H9 (cell line): Measurements from ENCODE around the gene GHR. TPM values are rescaled to one million over a fixed set of nuclear protein-coding genes. Genes with fewer than 3 reads are reported as not detected.

Experiments
- DNase-seq: peaks from one replicate; pipeline ENCODE4 v3.0.0-alpha.2; 2017
- H2AFZ ChIP-seq: one replicate; pipeline ENCODE4 v1.6.1; 2013; ENCODE audit warnings: mild to moderate bottlenecking, low read length, control low read depth, moderate library complexity
- H2AK5ac ChIP-seq: 2 replicates; pipeline ENCODE4 v1.6.1; 2013; ENCODE audit warnings: low read length, control low read depth, mixed read lengths; ENCODE audit not compliant: insufficient read length
- H2BK120ac ChIP-seq: one replicate; pipeline ENCODE4 v1.6.1; 2013; ENCODE audit warnings: low read depth, mild to moderate bottlenecking, low read length, control low read depth, inconsistent platforms; ENCODE audit not compliant: poor library complexity, severe bottlenecking
- H2BK12ac ChIP-seq: 2 replicates; pipeline ENCODE4 v1.6.1; 2013; ENCODE audit warnings: low read length, control low read depth, mixed read lengths, low read depth; ENCODE audit not compliant: insufficient read length
- H2BK15ac ChIP-seq: 2 replicates; pipeline ENCODE4 v1.6.1; 2013; ENCODE audit warnings: low read depth, low read length, control low read depth
- H2BK20ac ChIP-seq: one replicate; pipeline ENCODE4 v1.6.1; 2013; ENCODE audit warnings: low read depth, mild to moderate bottlenecking, low read length, control low read depth, inconsistent platforms; ENCODE audit not compliant: poor library complexity, severe bottlenecking
- H2BK5ac ChIP-seq: 2 replicates; pipeline ENCODE4 v1.6.1; 2013; ENCODE audit warnings: low read length, control low read depth, mixed read lengths; ENCODE audit not compliant: insufficient read length
- H3K14ac ChIP-seq: 2 replicates; pipeline ENCODE4 v1.6.1; 2013; ENCODE audit warnings: low read length, control low read depth; ENCODE audit not compliant: insufficient read depth
- H3K18ac ChIP-seq: 2 replicates; pipeline ENCODE4 v1.6.1; 2013; ENCODE audit warnings: low read depth, mild to moderate bottlenecking, mixed read lengths, low read length, control low read depth; ENCODE audit not compliant: insufficient read length
- H3K23ac ChIP-seq: 2 replicates; pipeline ENCODE4 v1.6.1; 2013; ENCODE audit warnings: low read length, control low read depth, mixed read lengths, low read depth; ENCODE audit not compliant: insufficient read length
- H3K23me2 ChIP-seq: 2 replicates; pipeline ENCODE4 v1.6.1; 2013; ENCODE audit warnings: low read depth, mild to moderate bottlenecking, mixed read lengths, low read length, control low read depth; ENCODE audit not compliant: insufficient read length, poor library complexity, severe bottlenecking
- H3K27ac ChIP-seq: 2 replicates; pipeline ENCODE4 v1.5.1; 2013; ENCODE audit warnings: low read length, control low read depth, mixed read lengths, low read depth; ENCODE audit not compliant: insufficient read length
- H3K27me3 ChIP-seq: 2 replicates; pipeline ENCODE4 v1.6.1; 2013; ENCODE audit warnings: low read length, control low read depth, inconsistent platforms; ENCODE audit not compliant: insufficient read depth
- H3K4ac ChIP-seq: 2 replicates; pipeline ENCODE4 v1.6.1; 2013; ENCODE audit warnings: low read depth, mild to moderate bottlenecking, control low read depth, inconsistent platforms, low read length, moderate library complexity
- H3K4me1 ChIP-seq: 2 replicates; pipeline ENCODE4 v1.6.1; 2013; ENCODE audit warnings: low read length, control low read depth, inconsistent platforms; ENCODE audit not compliant: insufficient read depth
- H3K4me2 ChIP-seq: 2 replicates; pipeline ENCODE4 v1.6.1; 2013; ENCODE audit warnings: low read length, control low read depth, mixed read lengths; ENCODE audit not compliant: insufficient read length, insufficient read depth
- H3K56ac ChIP-seq: 2 replicates; pipeline ENCODE4 v1.6.1; 2013; ENCODE audit warnings: low read depth, mild to moderate bottlenecking, mixed read lengths, low read length, control low read depth; ENCODE audit not compliant: insufficient read length
- H3K79me1 ChIP-seq: 2 replicates; pipeline ENCODE4 v1.6.1; 2013; ENCODE audit warnings: low read depth, mild to moderate bottlenecking, moderate library complexity, low read length, control low read depth, inconsistent platforms; ENCODE audit not compliant: insufficient read depth, poor library complexity, severe bottlenecking
- H3K79me2 ChIP-seq: 2 replicates; pipeline ENCODE4 v1.6.1; 2013; ENCODE audit warnings: low read length, control low read depth, inconsistent platforms; ENCODE audit not compliant: insufficient read depth
- H3K9ac ChIP-seq: 2 replicates; pipeline ENCODE4 v1.6.1; 2013; ENCODE audit warnings: low read length, control low read depth, mixed read lengths; ENCODE audit not compliant: insufficient read length; ENCODE audit errors: extremely low read depth
- H3K9me3 ChIP-seq: one replicate; pipeline ENCODE4 v1.6.1; 2013; ENCODE audit warnings: low read depth, low read length, inconsistent platforms; ENCODE audit not compliant: control insufficient read depth
- H3T11ph ChIP-seq: one replicate; pipeline ENCODE4 v1.6.1; 2013; ENCODE audit warnings: mild to moderate bottlenecking, low read length, control low read depth, inconsistent platforms
- H4K20me1 ChIP-seq: one replicate; pipeline ENCODE4 v1.6.1; 2013; ENCODE audit not compliant: control insufficient read depth, insufficient read length, insufficient read depth
- H4K5ac ChIP-seq: 2 replicates; pipeline ENCODE4 v1.6.1; 2013; ENCODE audit warnings: low read depth, mild to moderate bottlenecking, mixed read lengths, low read length, control low read depth; ENCODE audit not compliant: insufficient read length
- H4K8ac ChIP-seq: replicated peaks from 2 replicates; pipeline ENCODE4 v1.6.1; 2013; ENCODE audit warnings: low read length, control low read depth, mixed read lengths, low read depth; ENCODE audit not compliant: insufficient read length
- H4K91ac ChIP-seq: 2 replicates; pipeline ENCODE4 v1.6.1; 2013; ENCODE audit warnings: low read depth, mild to moderate bottlenecking, moderate library complexity, mixed read lengths, low read length, control low read depth; ENCODE audit not compliant: insufficient read length
- H3K27ac Mint-ChIP-seq, 3 experiments: 2 replicates in 2 of 3; 3 replicates in 1 of 3; pipeline ENCODE4 v1.8.0; 2020 to 2021; ENCODE audit warnings: mixed read lengths in 3 of 3, mild to moderate bottlenecking in 1 of 3, moderate library complexity in 1 of 3
- H3K27me3 Mint-ChIP-seq: 2 replicates; pipeline ENCODE4 v1.8.0; 2021; ENCODE audit warnings: low read depth, mild to moderate bottlenecking, moderate library complexity, mixed read lengths
- H3K36me3 Mint-ChIP-seq, 3 experiments: 2 replicates in 2 of 3; 3 replicates in 1 of 3; pipeline ENCODE4 v1.8.0; 2020 to 2021; ENCODE audit warnings: low read depth in 3 of 3, mixed read lengths in 3 of 3; ENCODE audit not compliant: insufficient read depth in 1 of 3
- H3K4me1 Mint-ChIP-seq, 2 experiments: 2 replicates each; pipeline ENCODE4 v1.8.0; 2020; ENCODE audit warnings: mixed read lengths in 2 of 2
- H3K4me3 Mint-ChIP-seq, 2 experiments: 2 replicates in 1 of 2; 3 replicates in 1 of 2; pipeline ENCODE4 v1.8.0; 2020 to 2021; ENCODE audit warnings: mild to moderate bottlenecking in 2 of 2, mixed read lengths in 2 of 2, moderate library complexity in 1 of 2
- H3K9me3 Mint-ChIP-seq, 2 experiments: 2 replicates in 1 of 2; 3 replicates in 1 of 2; pipeline ENCODE4 v1.8.0; 2020; ENCODE audit warnings: mild to moderate bottlenecking in 2 of 2, mixed read lengths in 2 of 2, moderate library complexity in 1 of 2
- CTCF ChIP-seq: fragments of 200-600 bp; sonication (generic); conservative IDR thresholded peaks from 3 replicates; pipeline ENCODE4 v1.8.0; 2021; ENCODE audit warnings: antibody characterized with exemption, mild to moderate bottlenecking
- WGBS: extraction: QIAGEN DNeasy Blood & Tissue Kit; methylation state at CpG from one replicate; pipeline ENCODE4 v1.1.7; 2013; ENCODE audit warnings: missing lambda C conversion rate, low lambda C conversion rate, mixed read lengths; ENCODE audit not compliant: insufficient read length; ENCODE audit errors: extremely low coverage; 5-methylcytosine and 5-hydroxymethylcytosine counted together
- total RNA-seq: library from RNA; stranded (reverse); gene quantifications from 2 replicates; pipeline ENCODE4 v1.2.1, GENCODE V29; 2021

GHR gene
- total RNA-seq, 1 experiment from 2014 or later, result 0.20 TPM

GRCh38 chr5:42648036-42648435 lies 224.8 kb downstream of the GHR start:
- no peak overlapping the region for H2BK15ac ChIP-seq
- WGBS, result no CpG with 5 or more reads among the region's 3 CpGs
- H3K27ac ChIP-seq, result no peak overlapping the region
- H4K5ac ChIP-seq, result no peak overlapping the region
- Mint-ChIP-seq H3K36me3 (no peaks in the 10 kb centered on the region), H3K27ac (no peak overlapping the region), H3K4me1 (no peaks in the 10 kb centered on the region), H3K27me3 (no peaks in the 10 kb centered on the region; the same call in 1 of the 2 replicates), H3K4me3 (no peak overlapping the region), H3K9me3 (no peaks in the 10 kb centered on the region)
- DNase-seq, result no peak
- H3K18ac ChIP-seq, result no peak overlapping the region
- H2AK5ac ChIP-seq, result no peak overlapping the region
- no peak overlapping the region for H3K4me2 ChIP-seq
- H3K79me1 ChIP-seq, result no peaks in the 10 kb centered on the region
- H2BK12ac ChIP-seq, result no peak overlapping the region
- no peak overlapping the region for H3K56ac ChIP-seq
- no peak overlapping the region for H2BK20ac ChIP-seq
- H3K14ac ChIP-seq, result no peak overlapping the region
- no peak overlapping the region for H2AFZ ChIP-seq
- H4K8ac ChIP-seq, result no peak overlapping the region
- H3T11ph ChIP-seq, result no peak overlapping the region
- TF ChIP-seq CTCF, result no peak
- H3K79me2 ChIP-seq, result no peaks in the 10 kb centered on the region
- H4K91ac ChIP-seq, result no peak overlapping the region
- no peak overlapping the region for H2BK120ac ChIP-seq
- H3K9me3 ChIP-seq, result no peaks in the 10 kb centered on the region
- H3K4me1 ChIP-seq, result no peaks in the 10 kb centered on the region
- H3K9ac ChIP-seq, result no peak overlapping the region
- no peak overlapping the region for H3K4ac ChIP-seq
- no peak overlapping the region for H3K23ac ChIP-seq
- no peak overlapping the region for H2BK5ac ChIP-seq
- H4K20me1 ChIP-seq, result no peaks in the 10 kb centered on the region
- no peaks in the 10 kb centered on the region for H3K23me2 ChIP-seq
- no peaks in the 10 kb centered on the region for H3K27me3 ChIP-seq
